HG03575 (cell line): ENCODE results near the gene AGAP1.
"Not testable (repeated sequence)": the region's sequence is repeated elsewhere in the genome, so short reads cannot be mapped to it uniquely, and the experiment has no call there.

ENCODE experiments used
- ATAC-seq: cut with Tn5 transposase; IDR thresholded peaks from one replicate; pipeline ENCODE4 v1.9.1; 2021; ENCODE audit not compliant: unreplicated experiment, insufficient number of reproducible peaks, low FRiP score; ENCODE audit errors: extremely low read depth

The AGAP1 gene

GRCh38 chr2:235749121-235749770 is 255.4 kb downstream of the AGAP1 start:
- ATAC-seq = no peak

- no peak for ATAC-seq
These were observed 255.9 kb downstream of the AGAP1 start for GRCh38 chr2:235749771-235750160.

- no peak for ATAC-seq
These were observed 259.0 kb downstream of the AGAP1 start for GRCh38 chr2:235752846-235753245.

GRCh38 chr2:235754357-235755207 is 260.7 kb downstream of the AGAP1 start:
- no peak for ATAC-seq

GRCh38 chr2:235756491-235756890 is 262.6 kb downstream of the AGAP1 start:
- ATAC-seq = no peak

- ATAC-seq = no peak
These were observed 263.4 kb downstream of the AGAP1 start for GRCh38 chr2:235757212-235757611.

GRCh38 chr2:235757640-235758039 is 263.8 kb downstream of the AGAP1 start:
- ATAC-seq = no peak

- ATAC-seq = no peak
These were observed 269.2 kb downstream of the AGAP1 start for GRCh38 chr2:235762832-235763598.

GRCh38 chr2:235763816-235764215 is 270.0 kb downstream of the AGAP1 start:
- no peak for ATAC-seq

- ATAC-seq = not testable (repeated sequence)
These were observed 270.6 kb downstream of the AGAP1 start for GRCh38 chr2:235764478-235764877.

GRCh38 chr2:235765181-235765820 is 271.5 kb downstream of the AGAP1 start:
- no peak for ATAC-seq

- ATAC-seq = no peak
These were observed 272.4 kb downstream of the AGAP1 start for GRCh38 chr2:235766278-235766677.

- ATAC-seq = no peak
These were observed 274.8 kb downstream of the AGAP1 start for GRCh38 chr2:235768606-235769005.

GRCh38 chr2:235769046-235769445 is 275.2 kb downstream of the AGAP1 start:
- no peak for ATAC-seq

GRCh38 chr2:235770909-235771820 is 277.3 kb downstream of the AGAP1 start:
- ATAC-seq = no peak

GRCh38 chr2:235773188-235773928 is 279.5 kb downstream of the AGAP1 start:
- ATAC-seq = no peak

- ATAC-seq = no peak
These were observed 280.5 kb downstream of the AGAP1 start for GRCh38 chr2:235774153-235774870.
